ENCODE measurements around the gene ALDH4A1.

ALDH4A1 gene

DNA sequence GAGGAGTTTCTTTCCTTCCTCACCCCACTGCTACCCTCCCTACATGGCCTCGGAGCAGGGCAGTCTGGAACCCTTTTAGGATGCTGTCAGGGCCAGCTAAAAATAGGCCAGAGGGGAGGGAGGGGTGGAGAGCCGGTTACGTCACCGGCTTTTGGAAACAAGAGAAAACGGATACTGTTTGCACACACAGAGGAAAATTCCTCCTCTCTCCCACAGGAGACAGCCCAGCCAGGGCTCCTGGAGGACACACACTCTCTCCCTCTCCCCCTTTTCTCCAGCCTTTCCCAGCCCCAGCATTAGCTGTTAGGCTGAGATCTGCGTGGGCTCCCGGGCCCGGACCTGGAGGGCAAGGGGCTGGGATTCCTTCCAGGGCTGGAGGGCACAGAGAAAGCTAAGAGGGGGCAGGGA, 20.0 kb upstream of the ALDH4A1 start:
- DNase-seq: no peak

GRCh38 chr1:18921516-18922251, 19.3 kb upstream of the ALDH4A1 start:
- no peak for DNase-seq

- no peak for DNase-seq
Observed at GRCh38 chr1:18920931-18921330, 18.6 kb upstream of the ALDH4A1 start.

DNA sequence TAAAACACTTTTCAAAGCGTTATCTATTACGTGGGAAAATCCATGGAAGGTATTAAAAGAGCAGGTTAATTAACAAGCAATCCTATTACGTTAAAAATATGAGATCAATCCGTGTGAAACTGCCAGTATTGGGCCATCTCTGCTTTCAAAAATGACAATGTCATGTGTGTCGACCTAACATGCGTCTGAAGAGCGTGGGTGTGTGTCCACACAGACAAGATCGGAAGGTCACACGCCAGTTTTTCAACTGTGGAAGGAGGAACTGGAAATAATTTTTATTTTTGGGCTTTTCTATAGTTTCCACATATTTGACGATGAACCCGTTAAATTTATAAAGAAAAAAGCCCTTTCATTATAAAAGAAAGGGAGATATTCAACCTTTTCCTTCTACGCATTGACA, 17.6 kb upstream of the ALDH4A1 start:
- DNase-seq: no peak

DNA sequence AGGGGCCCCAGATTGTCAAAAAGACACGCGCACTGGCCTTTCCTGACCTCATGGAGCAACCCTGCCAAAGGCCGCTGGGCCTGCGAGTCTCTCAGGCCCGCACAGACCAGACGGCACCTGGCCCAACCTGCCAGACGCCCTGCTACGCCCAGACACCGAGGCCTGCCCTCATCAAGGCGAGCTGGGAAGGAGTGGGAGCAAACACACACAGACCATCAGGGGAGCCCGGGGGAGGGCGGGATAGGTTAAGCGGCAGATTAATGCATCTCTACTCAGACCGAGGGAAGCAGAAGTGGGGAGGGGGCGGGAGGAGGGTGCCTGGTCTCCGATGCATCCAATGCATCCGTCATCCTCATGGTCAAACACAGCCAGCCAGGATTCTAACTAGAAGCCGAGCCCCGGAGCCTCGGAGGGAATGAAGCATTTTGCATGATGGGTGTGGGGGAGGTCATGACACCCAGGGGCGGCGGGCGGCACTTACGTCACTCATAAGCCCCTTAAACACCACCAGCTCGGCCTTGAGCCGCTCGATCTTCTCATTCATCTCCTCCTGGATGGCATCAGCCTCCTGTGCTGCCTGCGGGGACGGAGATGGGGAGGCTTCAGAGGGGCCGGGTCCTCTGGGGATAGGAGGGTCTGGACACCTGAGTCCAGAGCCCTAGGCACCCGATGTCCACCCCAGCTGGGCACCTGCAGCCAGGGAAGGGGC, 17.0 kb upstream of the ALDH4A1 start:
- no peak for DNase-seq

- no peak for DNase-seq
Observed at GRCh38 chr1:18918417-18918816, 16.1 kb upstream of the ALDH4A1 start.

DNA sequence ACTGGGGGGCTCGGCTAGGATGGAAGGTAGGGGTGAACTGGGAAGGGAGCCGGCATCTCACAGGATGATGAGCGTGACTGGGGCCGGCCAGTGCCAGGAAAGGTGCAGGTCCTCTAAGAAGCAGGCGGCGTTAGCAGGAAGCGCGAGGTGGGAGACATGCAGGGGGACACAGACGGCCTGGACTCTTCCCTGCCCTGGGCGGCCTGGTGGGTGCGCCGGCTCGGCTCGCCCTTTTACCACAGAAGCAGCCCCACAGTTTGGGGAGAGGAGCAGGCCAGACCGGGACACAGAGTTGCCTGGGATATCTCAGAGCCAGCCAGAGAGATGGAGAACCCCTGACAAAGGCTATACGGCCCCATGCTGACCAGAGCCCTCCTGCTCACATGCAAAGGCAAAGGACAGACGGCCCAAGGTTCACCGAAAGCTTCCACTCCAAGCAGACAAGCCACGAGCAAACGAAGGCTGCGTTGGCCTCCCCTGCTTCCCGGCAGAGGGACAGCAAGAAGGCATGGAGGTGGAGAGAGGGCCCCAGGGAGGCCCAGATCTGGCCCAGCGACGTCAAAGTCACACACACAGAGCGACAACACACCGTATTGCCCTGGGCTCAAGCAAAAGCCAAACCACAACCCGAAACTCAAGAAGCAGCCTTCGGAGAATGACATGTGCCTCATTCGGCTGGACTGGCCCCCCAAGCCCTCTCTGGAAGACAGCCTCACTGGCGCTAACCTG, 14.9 kb upstream of the ALDH4A1 start:
- no peak for DNase-seq

- no peak for DNase-seq
Observed at GRCh38 chr1:18915341-18915740, 13.0 kb upstream of the ALDH4A1 start.

GRCh38 chr1:18913065-18913835, 10.9 kb upstream of the ALDH4A1 start:
- DNase-seq: peak; percentile 85

DNA sequence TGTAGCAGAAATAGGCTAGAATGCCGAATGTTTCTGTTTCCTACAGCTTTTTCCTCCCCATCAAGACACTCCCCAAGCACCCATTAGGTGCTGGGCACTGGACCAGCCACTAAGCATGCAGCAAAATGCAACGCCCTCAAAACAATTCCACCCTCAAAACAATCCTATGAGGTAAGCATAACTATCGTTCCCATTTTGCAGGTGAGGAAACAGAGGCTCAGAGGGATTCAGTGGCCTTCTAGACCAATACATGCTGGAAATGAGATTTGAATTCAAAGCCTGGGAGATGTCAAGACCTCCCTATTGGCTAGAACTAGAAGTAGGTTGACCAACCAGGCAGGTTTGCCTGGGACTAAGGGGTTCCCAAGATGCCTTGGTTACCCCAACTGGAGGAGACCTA, 10.2 kb upstream of the ALDH4A1 start:
- no peak for DNase-seq

GRCh38 chr1:18908911-18909771, 6.8 kb upstream of the ALDH4A1 start:
- DNase-seq: peak; percentile 59

- no peak for DNase-seq
Observed at GRCh38 chr1:18907917-18908845, 5.8 kb upstream of the ALDH4A1 start.

GRCh38 chr1:18907021-18907916, 4.9 kb upstream of the ALDH4A1 start:
- DNase-seq: peak; percentile 66

- DNase-seq: no peak
Observed at GRCh38 chr1:18903291-18903756, 969 bp upstream of the ALDH4A1 start.

DNA sequence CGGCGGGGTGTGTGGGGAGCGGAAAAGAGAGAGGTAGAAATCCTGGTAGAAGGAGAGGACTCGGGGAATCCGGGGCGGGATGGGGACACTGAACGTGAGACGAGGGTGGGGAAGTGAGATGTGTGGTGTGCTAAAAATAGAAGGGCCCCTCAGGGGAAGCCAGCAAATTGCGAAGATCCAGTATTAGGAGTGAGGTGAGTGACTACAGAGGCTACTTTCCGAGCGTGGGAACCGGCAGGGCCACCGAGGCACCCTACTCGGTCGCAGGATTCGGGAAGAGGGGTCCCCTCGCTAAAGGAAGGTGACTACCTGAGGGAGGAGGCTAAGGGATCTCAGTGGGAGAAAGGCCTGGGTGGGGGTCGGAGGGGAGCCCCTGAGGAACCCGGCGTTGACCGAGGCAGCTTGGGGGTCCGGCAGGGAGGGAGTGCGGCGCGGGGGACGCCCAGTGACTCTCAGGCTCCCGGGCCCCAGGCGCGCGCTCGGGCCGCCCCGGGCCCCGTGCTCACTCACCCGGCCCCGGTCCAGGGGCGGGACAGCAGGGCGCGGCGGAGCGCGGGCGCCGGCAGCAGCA, 318 bp downstream of the ALDH4A1 start:
- peak; percentile 38 for DNase-seq

GRCh38 chr1:18901147-18901951, 1.0 kb downstream of the ALDH4A1 start:
- DNase-seq: no peak

- DNase-seq: no peak
Observed at GRCh38 chr1:18900303-18900841, 2.0 kb downstream of the ALDH4A1 start.

Data from stimulated activated CD4-positive, alpha-beta T cell treated with anti-CD3 and anti-CD28 coated beads, Interleukin-15, amount 100 ng/mL, for 24 hours (primary cell).